K562 (cell line): ENCODE results near the gene KRT38. TPM values are rescaled to one million over a fixed set of nuclear protein-coding genes. Genes with fewer than 3 reads are reported as not detected.

Experiments
- ATAC-seq: fragments of 200-7000 bp; cut with Tn5 transposase; 3 replicates; pipeline ENCODE4 v1.9.1; 2020; ENCODE audit warnings: moderate library complexity
- BruUV-seq: library from RNA; stranded (reverse); fragments of 400-500 nt; replicated peaks from 2 replicates; lab custom pipeline; 2021; lab: Mats Ljungman, UMichigan
- CTCF ChIA-PET: fragments of 300-600 bp; formaldehyde crosslinking; extraction: SDS; loops from one replicate; lab custom pipeline; 2021; ENCODE audit warnings: low intra/inter-chr PET ratio; lab: Yijun Ruan, JAX
- POLR2A ChIA-PET: fragments of 300-600, 350-650 bp; sonication (Branson Sonifier 250); formaldehyde crosslinking; extraction: SDS; loops from one replicate; lab custom pipeline; 2021; ENCODE audit warnings: antibody characterized with exemption, inconsistent platforms; lab: Yijun Ruan, JAX
- DNase-seq, 4 experiments: peaks; one replicate each; pipeline versions ENCODE4 v3.0.0 to v3.0.0-alpha.2; 2011 to 2018; ENCODE audit warnings: low spot score in 3 of 4, mixed read lengths in 3 of 4; ENCODE audit errors: extremely low read depth in 1 of 4
- FAIRE-seq: peaks from 2 replicates; lab custom pipeline; 2011; peaks lifted over from hg19 to GRCh38; lab: Jason Lieb, UNC
- H2AFZ ChIP-seq: 2 replicates; pipeline ENCODE4 v1.6.0; 2011; ENCODE audit warnings: low read depth, low read length, control low read depth, inconsistent platforms
- H3K27ac ChIP-seq: fragments of 200-600 bp; 3 replicates; pipeline ENCODE4 v1.8.0; 2011; ENCODE audit warnings: low read depth, mild to moderate bottlenecking, control low read depth, inconsistent platforms, low read length, moderate library complexity, mixed read lengths; ENCODE audit errors: extremely low read depth
- H3K27me3 ChIP-seq, 2 experiments: fragments of 300-600 bp in 1 of 2; 2 replicates in 1 of 2; 3 replicates in 1 of 2; pipeline versions ENCODE4 v1.6.0 to v1.8.0; 2011; ENCODE audit warnings: inconsistent platforms in 2 of 2, low read length in 2 of 2, mild to moderate bottlenecking in 1 of 2, mixed read lengths in 1 of 2, moderate library complexity in 1 of 2; ENCODE audit not compliant: control insufficient read depth in 2 of 2, insufficient read depth in 2 of 2
- H3K36me3 ChIP-seq: fragments of 300-600 bp; 3 replicates; pipeline ENCODE4 v1.8.0; 2011; ENCODE audit warnings: mild to moderate bottlenecking, low read length, inconsistent platforms; ENCODE audit not compliant: control insufficient read depth, insufficient read depth
- H3K4me1 ChIP-seq, 2 experiments: fragments of 200-600 bp in 1 of 2; replicated peaks in 1 of 2; 2 replicates in 1 of 2; 3 replicates in 1 of 2; pipeline versions ENCODE4 v1.5.1 to v1.8.0; 2011; ENCODE audit warnings: inconsistent platforms in 2 of 2, low read length in 2 of 2, mild to moderate bottlenecking in 1 of 2, mixed read lengths in 1 of 2, moderate library complexity in 1 of 2; ENCODE audit not compliant: control insufficient read depth in 2 of 2, insufficient read depth in 2 of 2
- H3K4me2 ChIP-seq: 2 replicates; pipeline ENCODE4 v1.6.1; 2011; ENCODE audit warnings: low read length, control low read depth, inconsistent platforms, mixed read lengths; ENCODE audit not compliant: insufficient read depth
- H3K4me3 ChIP-seq: fragments of 200-600 bp; sonication (generic), shearing (Covaris generic); 2 replicates; pipeline ENCODE4 v1.5.1; 2016; ENCODE audit warnings: control low read depth, inconsistent platforms
- H3K79me2 ChIP-seq: fragments of 200-600 bp; 3 replicates; pipeline ENCODE4 v1.8.0; 2011; ENCODE audit warnings: low read length, inconsistent platforms; ENCODE audit not compliant: control insufficient read depth, insufficient read depth
- H3K9ac ChIP-seq, 2 experiments: 2 replicates each; pipeline versions ENCODE4 v1.6.0 to v1.6.1; 2011; ENCODE audit warnings: low read depth in 2 of 2, low read length in 2 of 2, control low read depth in 1 of 2, inconsistent platforms in 1 of 2, mild to moderate bottlenecking in 1 of 2, mixed read lengths in 1 of 2; ENCODE audit not compliant: insufficient read depth in 1 of 2
- H3K9me1 ChIP-seq: one replicate; pipeline ENCODE4 v1.6.0; 2011; ENCODE audit warnings: inconsistent platforms, mild to moderate bottlenecking, low read length, moderate library complexity; ENCODE audit not compliant: control insufficient read depth, insufficient read depth
- H3K9me3 ChIP-seq: replicated peaks from 2 replicates; pipeline ENCODE4 v1.5.1; 2011; ENCODE audit warnings: low read depth, low read length, inconsistent platforms; ENCODE audit not compliant: control insufficient read depth, insufficient read depth
- H4K20me1 ChIP-seq: replicated peaks from 2 replicates; pipeline ENCODE4 v1.6.1; 2011; ENCODE audit warnings: low read length, inconsistent platforms, mixed read lengths; ENCODE audit not compliant: control insufficient read depth, insufficient read depth
- CTCFL ChIP-seq: IDR thresholded peaks from 2 replicates; pipeline ENCODE4 v1.6.1; 2011; ENCODE audit warnings: borderline replicate concordance, low read depth, mild to moderate bottlenecking, moderate library complexity, low read length; ENCODE audit not compliant: insufficient read depth, poor library complexity, severe bottlenecking
- CUX1 ChIP-seq: fragments of 200-800 bp; sonication (Bioruptor generic); IDR thresholded peaks from 2 replicates; pipeline ENCODE4 v1.6.1; 2016; ENCODE audit warnings: missing genetic modification characterization, missing compliant biosample characterization
- MXI1 ChIP-seq: IDR thresholded peaks from 2 replicates; pipeline ENCODE4 v1.6.1; 2011; ENCODE audit warnings: low read depth, mild to moderate bottlenecking, improper control_type of control experiment, low read length
- SMAD1 ChIP-seq: fragments of 150-350 bp; IDR thresholded peaks from 2 replicates; pipeline ENCODE4 v1.6.1; 2014; ENCODE audit warnings: low read length, low read depth; ENCODE audit not compliant: partially characterized antibody
- ZNF197 ChIP-seq: fragments of 200-800 bp; sonication (Bioruptor generic); IDR thresholded peaks from 2 replicates; pipeline ENCODE4 v1.6.1; 2016; ENCODE audit warnings: low read depth, missing genetic modification characterization, missing compliant biosample characterization
- ZNF584 ChIP-seq: fragments of 200-800 bp; sonication (Bioruptor generic); IDR thresholded peaks from 2 replicates; pipeline ENCODE4 v1.6.1; 2016; ENCODE audit warnings: low read depth, mild to moderate bottlenecking, missing genetic modification characterization, missing compliant biosample characterization
- WGBS: fragments of 100-300 bp; shearing (Covaris generic); methylation state at CpG from one replicate; pipeline ENCODE4 v1.1.6; 2016; ENCODE audit warnings: low coverage, mixed read lengths; ENCODE audit not compliant: insufficient coverage; ENCODE audit errors: missing lambda C conversion rate; 5-methylcytosine and 5-hydroxymethylcytosine counted together
- in situ Hi-C: fragments of 300-500 bp; cut with MboI; formaldehyde crosslinking; loops from 4 replicates; pipeline ENCODE4 v1.15.0; 2018; ENCODE audit warnings: inconsistent platforms, mixed read lengths
- intact Hi-C: fragments of 100-400 bp; cut with micrococcal nuclease; formaldehyde crosslinking; loops from 2 replicates; pipeline ENCODE4 v1.14.2; 2022
- polyA plus RNA-seq, 8 experiments: library from polyadenylated mRNA; depleted of rRNA in 4 of 8; stranded (reverse) in 5 of 8; unstranded in 3 of 8; fragments of >200 nt; fragmentation: Nextera tagmentation in 2 of 8; fragmentation: Illumina TruSeq in 1 of 8; extraction: Ambion mirVana in 2 of 8; extraction: Trizol in 1 of 8; gene quantifications; 2 replicates each; pipeline versions ENCODE4 v1.2.1 to v1.2.3, GENCODE V29; 2011 to 2014; ENCODE audit warnings: inconsistent platforms in 1 of 8, missing spikeins in 1 of 8
- total RNA-seq, 7 experiments: library from RNA; depleted of rRNA in 6 of 7; stranded (reverse); fragments of >200 nt in 6 of 7; fragmentation: Illumina TruSeq in 2 of 7; extraction: Trizol in 2 of 7; gene quantifications; 2 replicates each; pipeline versions ENCODE4 v1.2.1 to v1.2.3, GENCODE V29; 2011 to 2021; ENCODE audit warnings: low replicate concordance in 1 of 7

Gene KRT38
- total and polyA plus RNA-seq, 9 of the 15 experiments (the other 6 are each of a cell fraction or from before 2014, with no cell fraction given) = not detected

GRCh38 chr17:41481036-41481435 lies 40.3 kb upstream of the KRT38 start, which contains the start of gene KRT35 (continued):
- no peak for TF ChIP-seq SMAD1
- TF ChIP-seq MXI1 = no peak
- no peak for TF ChIP-seq ZNF197 (CRISPR knock-in tag)
- TF ChIP-seq CTCFL = no peak

GRCh38 chr17:41480581-41480980 lies 39.8 kb upstream of the KRT38 start:
- Histone ChIP-seq H2AFZ (no peak overlapping the region), H3K27me3 (peaks cover 17 to 70% of the 10 kb centered on the region in 2 experiments), H3K27ac (no peak overlapping the region), H3K9me3 (no peaks in the 10 kb centered on the region), H3K4me1 (peaks cover 8 to 9% of the 10 kb centered on the region in 2 experiments; a peak in 3 of 5 replicates), H3K79me2 (no peaks in the 10 kb centered on the region), H3K9ac (no peak overlapping the region), H3K9me1 (no peaks in the 10 kb centered on the region), H3K4me3 (no peak overlapping the region), H4K20me1 (peaks cover 12% of the 10 kb centered on the region), H3K4me2 (no peak overlapping the region), H3K36me3 (no peaks in the 10 kb centered on the region)
- ChIA-PET CTCF (no interaction called here), POLR2A (no interaction called here)
- intact Hi-C loops = loop anchor here (10.0 kb wide), 1 partner anchor 184 kb away; no protein-coding TSS in a partner anchor
- BruUV-seq = no TSS peak
- DNase-seq (no peak), FAIRE-seq (no peak), ATAC-seq (no peak)
- 0% methylated on average over 5 of the region's 10 CpGs for WGBS
- in situ Hi-C loops = no loop called here
- TF ChIP-seq ZNF584 (CRISPR knock-in tag) (no peak), CUX1 (CRISPR knock-in tag) (no peak)
